Measurements from ENCODE around the gene TENT5A.

The TENT5A gene

DNA sequence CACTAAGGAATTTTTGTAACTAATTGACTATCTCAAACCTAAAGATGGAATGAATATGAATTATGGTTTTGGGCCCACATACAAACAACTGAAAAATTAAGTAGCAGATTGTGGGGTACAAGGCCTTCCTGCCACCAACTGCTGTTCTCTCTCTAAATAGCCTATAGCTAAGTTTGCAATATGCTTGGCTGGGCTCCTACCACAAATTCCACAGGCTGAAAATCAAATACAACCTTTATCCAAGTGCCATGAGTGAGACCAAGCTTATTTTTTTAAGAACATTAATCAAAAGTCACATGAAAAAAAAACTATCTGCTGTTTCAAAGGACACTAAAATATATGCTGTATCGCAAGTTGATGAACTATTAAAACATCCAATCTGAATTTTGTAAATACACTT, 52.1 kb downstream of the TENT5A start:
- DNase-seq = no peak

DNA sequence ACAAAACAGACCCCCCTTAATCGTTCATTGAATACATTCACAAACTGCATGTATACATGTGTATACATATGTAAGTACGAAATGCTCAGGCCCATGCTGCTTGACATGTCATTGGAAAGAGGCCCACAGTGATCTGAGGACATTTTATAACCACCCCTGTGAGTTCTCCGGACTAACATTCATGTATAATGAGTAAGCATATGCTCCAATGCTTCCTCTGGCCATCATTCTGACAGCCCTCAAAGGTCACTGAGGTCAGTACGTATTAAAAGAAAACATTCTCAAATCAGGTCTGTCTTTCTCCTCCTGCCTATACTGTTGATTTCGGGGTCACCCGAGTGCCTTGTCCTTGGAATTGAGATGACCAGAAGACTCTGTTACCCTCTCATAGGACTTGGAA, 54.9 kb downstream of the TENT5A start:
- DNase-seq = no peak

GRCh38 chr6:81696524-81696923, 56.0 kb downstream of the TENT5A start:
- DNase-seq = no peak
